Measurements from ENCODE around the gene PPP1R2. TPM values are rescaled to one million over a fixed set of nuclear protein-coding genes. Genes with fewer than 3 reads are reported as not detected.
A peak's percentile ranks its signal among the peaks of the same experiment; 100 is the strongest.

PPP1R2 gene
- total RNA-seq, 2 experiments from 2014 or later, result 101 to 105 TPM

DNA sequence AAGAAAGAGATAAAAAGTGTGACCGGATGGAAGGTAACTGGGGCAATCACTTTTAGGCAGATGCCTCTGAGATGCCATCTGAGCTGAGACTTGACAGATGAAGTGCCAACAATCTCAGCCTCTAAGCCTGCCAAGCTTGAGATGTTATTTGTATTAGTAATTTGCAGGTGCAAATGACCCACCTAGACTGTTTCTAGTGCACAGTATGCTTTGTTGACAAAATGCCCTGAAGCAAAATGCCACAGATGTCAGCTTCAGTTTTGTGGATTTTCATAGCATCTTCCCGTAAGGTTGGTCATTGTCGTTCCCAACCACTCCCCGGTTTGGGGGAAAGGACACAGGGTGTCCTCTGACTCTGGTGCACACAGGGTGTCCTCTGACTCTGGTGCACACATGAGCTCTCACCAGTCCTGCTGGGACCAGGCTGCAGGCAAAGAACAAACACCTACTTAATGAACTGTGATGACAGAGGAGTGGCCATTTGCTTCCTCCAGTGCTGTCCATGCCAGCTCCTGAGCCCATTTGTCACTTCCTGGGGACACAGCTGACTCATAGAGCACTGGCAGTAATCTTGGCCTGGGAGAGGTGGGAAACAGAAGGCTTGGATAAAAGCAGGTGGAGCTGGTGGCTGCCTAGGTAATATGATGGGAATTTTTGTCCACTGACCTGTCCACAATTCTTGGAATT lies 16.7 kb upstream of the PPP1R2 start:
- CTCF ChIA-PET, result interaction anchor here (1.3 to 1.6 kb wide), 2 partner anchors 10 to 291 kb away, joined by 4 to 5 read pairs; no protein-coding TSS in a partner anchor
- H3K4me1 Mint-ChIP-seq (ENCODE audit: low read depth), result peaks cover 19% of the 10 kb centered on the region
- DNase-seq, result no peak
- no peaks in the 10 kb centered on the region for H3K36me3 Mint-ChIP-seq
- no peak overlapping the region for H3K4me3 Mint-ChIP-seq
- H3K27me3 Mint-ChIP-seq, result no peaks in the 10 kb centered on the region
- POLR2A ChIA-PET, result interaction anchor here (0.6 kb wide), 1 partner anchor 380 kb away, joined by 8 read pairs; no protein-coding TSS in a partner anchor
- intact Hi-C loops (cut with micrococcal nuclease), result loop anchor here (2.0 kb wide), 1 partner anchor 49 kb away; no protein-coding TSS in a partner anchor
- H3K9me3 Mint-ChIP-seq, result no peaks in the 10 kb centered on the region
- no peak overlapping the region for H3K27ac Mint-ChIP-seq

DNA sequence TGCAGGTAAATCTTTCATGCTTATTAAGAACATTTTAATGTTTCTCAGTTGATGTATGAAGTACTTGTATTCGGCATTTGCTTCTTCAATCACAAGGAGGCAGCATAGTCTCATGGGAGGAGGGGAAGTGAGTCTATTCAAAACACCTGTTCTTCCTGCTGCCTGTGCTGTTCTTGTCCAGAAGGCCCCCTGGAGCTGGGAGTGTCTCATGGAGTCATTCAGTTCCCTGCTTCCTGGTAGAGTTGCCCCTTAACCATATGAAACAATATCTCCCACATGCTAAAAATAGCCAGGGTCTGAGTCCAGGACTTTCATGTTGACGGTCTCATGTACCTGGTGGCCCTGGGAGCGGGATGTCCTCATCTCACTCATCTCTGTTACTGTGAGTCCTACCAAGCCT lies 15.5 kb upstream of the PPP1R2 start:
- Mint-ChIP-seq H3K4me3 (no peak overlapping the region), H3K27me3 (no peaks in the 10 kb centered on the region), H3K27ac (no peak overlapping the region), H3K4me1 (ENCODE audit: low read depth) (peaks cover 25% of the 10 kb centered on the region), H3K36me3 (no peaks in the 10 kb centered on the region), H3K9me3 (no peaks in the 10 kb centered on the region)
- intact Hi-C loops (cut with micrococcal nuclease), result loop anchor here (1.0 to 2.0 kb wide), 2 partner anchors 50 to 293 kb away; no protein-coding TSS in a partner anchor
- no peak for DNase-seq
- ChIA-PET POLR2A (no interaction called here), CTCF (interaction anchor here (0.6 to 2.1 kb wide), 6 partner anchors 10 to 299 kb away, joined by 3 to 7 read pairs (median 4); no protein-coding TSS in a partner anchor)

GRCh38 chr3:195557322-195557721 lies 14.2 kb upstream of the PPP1R2 start:
- ChIA-PET POLR2A (no interaction called here), CTCF (interaction anchor here (0.9 to 2.1 kb wide), 5 partner anchors 12 to 293 kb away, joined by 3 to 7 read pairs (median 5); partner anchors contain the start of gene APOD)
- H3K4me3 Mint-ChIP-seq, result no peak overlapping the region
- no peak for DNase-seq
- H3K36me3 Mint-ChIP-seq, result no peaks in the 10 kb centered on the region
- intact Hi-C loops (cut with micrococcal nuclease), result no loop called here
- H3K4me1 Mint-ChIP-seq (ENCODE audit: low read depth), result peaks cover 36% of the 10 kb centered on the region
- H3K27me3 Mint-ChIP-seq, result no peaks in the 10 kb centered on the region
- no peaks in the 10 kb centered on the region for H3K9me3 Mint-ChIP-seq
- H3K27ac Mint-ChIP-seq, result no peak overlapping the region

GRCh38 chr3:195556390-195556789 lies 13.3 kb upstream of the PPP1R2 start:
- no peak overlapping the region for H3K27ac Mint-ChIP-seq
- H3K36me3 Mint-ChIP-seq, result no peaks in the 10 kb centered on the region
- no peaks in the 10 kb centered on the region for H3K27me3 Mint-ChIP-seq
- H3K4me1 Mint-ChIP-seq (ENCODE audit: low read depth), result peaks cover 45% of the 10 kb centered on the region
- H3K4me3 Mint-ChIP-seq, result no peak overlapping the region
- intact Hi-C loops (cut with micrococcal nuclease), result no loop called here
- no peaks in the 10 kb centered on the region for H3K9me3 Mint-ChIP-seq
- ChIA-PET POLR2A (interaction anchor here (1.5 kb wide), 1 partner anchor 13 kb away, joined by 6 read pairs; the partner anchor contains the start of gene PPP1R2), CTCF (interaction anchor here (0.7 to 3.2 kb wide), 10 partner anchors 9 to 874 kb away, joined by 3 to 15 read pairs (median 4); partner anchors contain the start of genes APOD, PPP1R2 and XXYLT1)
- peak; percentile 59 for DNase-seq

DNA sequence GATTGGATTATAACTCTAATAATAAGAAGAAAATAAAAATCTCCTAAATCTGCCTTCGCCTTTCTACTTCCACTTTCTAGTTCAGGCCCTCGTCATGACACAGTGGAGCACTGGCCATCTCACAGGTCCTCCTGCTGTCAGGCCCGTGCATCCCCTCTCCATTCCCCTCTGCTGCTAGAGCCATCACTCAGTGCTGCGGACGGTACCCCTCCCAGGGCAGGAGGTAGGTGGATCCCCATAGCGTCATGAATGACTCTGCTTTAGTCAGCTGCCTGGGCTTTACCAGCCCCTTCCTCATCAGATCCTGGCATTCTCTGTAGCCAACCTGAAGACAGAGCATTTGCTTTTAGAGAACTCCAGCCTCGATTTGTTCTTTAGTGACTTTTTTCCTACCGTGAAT lies 12.0 kb upstream of the PPP1R2 start:
- Mint-ChIP-seq H3K4me3 (no peak overlapping the region), H3K4me1 (ENCODE audit: low read depth) (peaks cover 57% of the 10 kb centered on the region), H3K36me3 (no peaks in the 10 kb centered on the region), H3K27me3 (no peaks in the 10 kb centered on the region), H3K27ac (no peak overlapping the region), H3K9me3 (no peaks in the 10 kb centered on the region)
- intact Hi-C loops (cut with micrococcal nuclease), result no loop called here
- ChIA-PET POLR2A (interaction anchor here (1.2 to 1.5 kb wide), 2 partner anchors 12 to 13 kb away, joined by 5 to 6 read pairs; partner anchors contain the start of gene PPP1R2), CTCF (interaction anchor here (1.4 to 3.2 kb wide), 3 partner anchors 284 to 296 kb away, joined by 5 to 15 read pairs (median 5); partner anchors contain the start of gene XXYLT1)
- no peak for DNase-seq

- no peak for DNase-seq
- H3K36me3 Mint-ChIP-seq, result no peaks in the 10 kb centered on the region
- no peaks in the 10 kb centered on the region for H3K9me3 Mint-ChIP-seq
- no peak overlapping the region for H3K4me3 Mint-ChIP-seq
- H3K27me3 Mint-ChIP-seq, result no peaks in the 10 kb centered on the region
- no peak overlapping the region for H3K27ac Mint-ChIP-seq
- ChIA-PET CTCF (interaction anchor here (0.7 to 3.2 kb wide), 3 partner anchors 9 to 296 kb away, joined by 3 to 15 read pairs (median 5); partner anchors contain the start of gene XXYLT1), POLR2A (interaction anchor here (1.2 kb wide), 1 partner anchor 12 kb away, joined by 5 read pairs; no protein-coding TSS in a partner anchor)
- H3K4me1 Mint-ChIP-seq (ENCODE audit: low read depth), result peaks cover 63% of the 10 kb centered on the region
- intact Hi-C loops (cut with micrococcal nuclease), result no loop called here
Measured at GRCh38 chr3:195554458-195554857, 11.3 kb upstream of the PPP1R2 start.

DNA sequence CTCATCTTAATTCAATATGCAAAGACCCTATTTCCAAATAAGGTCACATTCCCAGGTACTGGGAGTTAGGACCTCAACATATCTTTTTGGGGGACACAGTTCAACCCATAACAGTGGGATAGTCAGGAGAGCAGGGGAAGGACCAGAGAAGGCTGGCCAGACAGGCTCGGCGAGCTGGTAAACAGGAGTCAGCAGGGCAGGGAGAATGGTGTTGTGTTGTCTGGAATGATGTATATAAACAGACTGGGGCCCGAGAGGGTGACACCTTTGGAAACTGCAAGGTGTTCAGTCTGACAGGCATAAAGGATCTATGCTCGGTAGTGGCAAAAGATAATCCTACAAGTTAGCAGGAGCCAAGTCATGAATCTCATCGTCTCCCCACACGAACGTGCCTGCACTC lies 10.1 kb upstream of the PPP1R2 start:
- Mint-ChIP-seq H3K27me3 (no peaks in the 10 kb centered on the region), H3K4me1 (ENCODE audit: low read depth) (peaks cover 64% of the 10 kb centered on the region), H3K27ac (peak overlapping the region; percentile 61), H3K9me3 (no peaks in the 10 kb centered on the region), H3K4me3 (no peak overlapping the region), H3K36me3 (no peaks in the 10 kb centered on the region)
- POLR2A ChIA-PET, result no interaction called here
- CTCF ChIA-PET, result interaction anchor here (5.6 kb wide), 1 partner anchor 282 kb away, joined by 26 read pairs; the partner anchor contains the start of gene XXYLT1
- intact Hi-C loops (cut with micrococcal nuclease), result no loop called here
- DNase-seq, result no peak

DNA sequence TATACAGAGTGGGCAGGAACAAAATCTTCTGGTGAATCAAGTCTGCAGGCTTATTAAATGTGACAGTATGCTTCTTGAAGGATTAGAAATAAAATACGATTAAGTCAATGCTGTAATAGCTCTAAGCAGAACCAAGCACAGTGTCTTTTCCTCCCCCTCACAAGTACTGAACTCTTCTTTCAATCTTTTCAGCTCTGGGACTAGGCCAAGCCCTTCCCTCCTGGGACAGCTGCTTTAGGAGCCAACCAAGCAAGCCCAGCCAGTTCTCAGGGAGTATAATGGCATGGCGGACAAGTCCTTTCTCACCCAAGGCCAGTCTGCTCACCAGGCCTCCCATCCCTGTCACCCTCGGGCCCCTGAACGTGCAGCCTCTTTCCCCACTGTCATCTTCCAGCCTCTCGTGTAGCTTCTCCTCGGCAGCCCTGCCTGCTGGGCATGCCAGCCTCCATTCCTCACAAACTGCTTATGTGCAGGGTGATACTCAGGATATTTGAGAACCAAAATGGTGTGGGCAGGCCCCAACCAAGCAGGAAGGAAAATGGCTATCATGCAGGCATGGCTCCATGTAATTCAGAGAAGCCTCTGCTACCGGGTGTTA lies 8.4 kb upstream of the PPP1R2 start:
- H3K27ac Mint-ChIP-seq, result peak overlapping the region; percentile 87
- ChIA-PET CTCF (interaction anchor here (0.6 to 5.6 kb wide), 5 partner anchors 10 to 913 kb away, joined by 3 to 26 read pairs (median 5); partner anchors contain the start of gene XXYLT1), POLR2A (interaction anchor here (1.6 to 2.5 kb wide), 2 partner anchors 9 to 58 kb away, joined by 4 to 13 read pairs; partner anchors contain the start of gene PPP1R2)
- no peaks in the 10 kb centered on the region for H3K36me3 Mint-ChIP-seq
- intact Hi-C loops (cut with micrococcal nuclease), result loop anchor here (2.0 kb wide), 1 partner anchor 35 kb away; no protein-coding TSS in a partner anchor
- no peaks in the 10 kb centered on the region for H3K27me3 Mint-ChIP-seq
- no peaks in the 10 kb centered on the region for H3K9me3 Mint-ChIP-seq
- H3K4me1 Mint-ChIP-seq (ENCODE audit: low read depth), result peaks cover 76% of the 10 kb centered on the region
- H3K4me3 Mint-ChIP-seq, result no peak overlapping the region
- no peak for DNase-seq

GRCh38 chr3:195550723-195551122 lies 7.6 kb upstream of the PPP1R2 start:
- POLR2A ChIA-PET, result interaction anchor here (0.9 to 2.5 kb wide), 3 partner anchors 8 to 279 kb away, joined by 4 to 13 read pairs (median 4); partner anchors contain the start of genes PPP1R2 and XXYLT1
- Mint-ChIP-seq H3K27ac (peak overlapping the region; percentile 87), H3K27me3 (no peaks in the 10 kb centered on the region), H3K4me3 (peak overlapping the region; percentile 68), H3K36me3 (no peaks in the 10 kb centered on the region), H3K9me3 (no peaks in the 10 kb centered on the region), H3K4me1 (ENCODE audit: low read depth) (peaks cover 78% of the 10 kb centered on the region)
- peak; percentile 50 for DNase-seq
- intact Hi-C loops (cut with micrococcal nuclease), result loop anchor here (1.0 to 2.0 kb wide), 2 partner anchors 9 to 36 kb away; no protein-coding TSS in a partner anchor
- CTCF ChIA-PET, result interaction anchor here (0.9 to 5.6 kb wide), 7 partner anchors 9 to 863 kb away, joined by 3 to 26 read pairs (median 5); partner anchors contain the start of gene XXYLT1

- ChIA-PET CTCF (interaction anchor here (0.5 to 5.6 kb wide), 10 partner anchors 9 to 862 kb away, joined by 3 to 26 read pairs (median 4); partner anchors contain the start of gene XXYLT1), POLR2A (interaction anchor here (0.9 to 2.5 kb wide), 3 partner anchors 8 to 279 kb away, joined by 4 to 13 read pairs (median 4); partner anchors contain the start of genes PPP1R2 and XXYLT1)
- no peaks in the 10 kb centered on the region for H3K9me3 Mint-ChIP-seq
- peaks cover 81% of the 10 kb centered on the region for H3K4me1 Mint-ChIP-seq (ENCODE audit: low read depth)
- H3K36me3 Mint-ChIP-seq, result no peaks in the 10 kb centered on the region
- no peaks in the 10 kb centered on the region for H3K27me3 Mint-ChIP-seq
- H3K4me3 Mint-ChIP-seq, result peak overlapping the region; percentile 68
- intact Hi-C loops (cut with micrococcal nuclease), result loop anchor here (1.0 to 10.0 kb wide), 4 partner anchors 9 to 635 kb away; no protein-coding TSS in a partner anchor
- DNase-seq, result peak; percentile 87
- peak overlapping the region; percentile 87 for H3K27ac Mint-ChIP-seq
Measured at GRCh38 chr3:195549931-195550519, 6.9 kb upstream of the PPP1R2 start.

GRCh38 chr3:195548987-195549386 lies 5.9 kb upstream of the PPP1R2 start:
- no peaks in the 10 kb centered on the region for H3K9me3 Mint-ChIP-seq
- no peak for DNase-seq
- intact Hi-C loops (cut with micrococcal nuclease), result loop anchor here (5.0 to 10.0 kb wide), 2 partner anchors 348 to 636 kb away; no protein-coding TSS in a partner anchor
- ChIA-PET CTCF (interaction anchor here (1.0 to 5.6 kb wide), 2 partner anchors 10 to 278 kb away, joined by 3 to 26 read pairs; partner anchors contain the start of gene XXYLT1), POLR2A (no interaction called here)
- H3K36me3 Mint-ChIP-seq, result no peaks in the 10 kb centered on the region
- H3K4me3 Mint-ChIP-seq, result no peak overlapping the region
- H3K4me1 Mint-ChIP-seq (ENCODE audit: low read depth), result peaks cover 87% of the 10 kb centered on the region
- peak overlapping the region; percentile 15 for H3K27ac Mint-ChIP-seq
- no peaks in the 10 kb centered on the region for H3K27me3 Mint-ChIP-seq
